OCI-LY7 (cell line): ENCODE results near the gene IL17RE.

ENCODE experiments used
- CTCF ChIP-seq: fragments of 200-600 bp; sonication (generic); conservative IDR thresholded peaks from 2 replicates; pipeline ENCODE4 v1.5.1; 2014; ENCODE audit warnings: mild to moderate bottlenecking, antibody characterized with exemption, low read length, moderate library complexity, mixed read lengths
- EZH2phosphoT487 ChIP-seq: fragments of 200-600 bp; sonication (generic); IDR thresholded peaks from 2 replicates; pipeline ENCODE4 v1.6.1; 2018; ENCODE audit warnings: low read depth, borderline replicate concordance, mild to moderate bottlenecking, mixed run types, antibody characterized with exemption, low read length, moderate library complexity, mixed read lengths

GRCh38 chr3:9881441-9881840 is 21.2 kb upstream of the IL17RE start:
- TF ChIP-seq CTCF (no peak), EZH2phosphoT487 (no peak)
